OCI-LY7 (cell line): ENCODE results near the gene SPDYE1. TPM values are rescaled to one million over a fixed set of nuclear protein-coding genes. Genes with fewer than 3 reads are reported as not detected.

Experiments
- BruUV-seq: library from RNA; stranded (reverse); fragments of 400-500 nt; replicated peaks from 2 replicates; lab custom pipeline; 2021; lab: Mats Ljungman, UMichigan
- CTCF ChIA-PET: fragments of 300-600 bp; sonication (Branson Sonifier 250); formaldehyde crosslinking; loops from one replicate; lab custom pipeline; 2022; ENCODE audit warnings: antibody characterized with exemption; ENCODE audit not compliant: unreplicated experiment; lab: Charles Lee
- POLR2A ChIA-PET: fragments of 300-600 bp; sonication (Branson Sonifier 250); formaldehyde crosslinking; loops from one replicate; lab custom pipeline; 2022; ENCODE audit warnings: antibody characterized with exemption; lab: Charles Lee
- DNase-seq: peaks from one replicate; pipeline ENCODE4 v3.0.0-alpha.2; 2015; ENCODE audit warnings: low spot score
- H2AFZ ChIP-seq: fragments of 200-600 bp; sonication (generic), shearing (Covaris generic); 2 replicates; pipeline ENCODE4 v1.6.1; 2014; ENCODE audit warnings: mild to moderate bottlenecking, antibody characterized with exemption, low read length, moderate library complexity
- H3K27ac ChIP-seq: fragments of 200-600 bp; sonication (generic); 2 replicates; pipeline ENCODE4 v1.5.1; 2014; ENCODE audit warnings: mixed run types, low read depth, mild to moderate bottlenecking, moderate library complexity, low read length, inconsistent platforms; ENCODE audit not compliant: poor library complexity, severe bottlenecking
- H3K36me3 ChIP-seq: fragments of 200-600 bp; sonication (generic); 2 replicates; pipeline ENCODE4 v1.6.1; 2014; ENCODE audit warnings: mild to moderate bottlenecking, antibody characterized with exemption, low read length, moderate library complexity, mixed read lengths; ENCODE audit not compliant: insufficient read depth
- H3K4me1 ChIP-seq: fragments of 200-600 bp; sonication (generic); 2 replicates; pipeline ENCODE4 v1.5.1; 2014; ENCODE audit warnings: mild to moderate bottlenecking, low read length; ENCODE audit not compliant: insufficient read depth, poor library complexity, severe bottlenecking
- H3K4me2 ChIP-seq: fragments of 200-600 bp; sonication (generic); 2 replicates; pipeline ENCODE4 v1.6.1; 2014; ENCODE audit warnings: mild to moderate bottlenecking, low read length
- H3K4me3 ChIP-seq: fragments of 200-600 bp; sonication (generic); 2 replicates; pipeline ENCODE4 v1.5.1; 2014; ENCODE audit warnings: mild to moderate bottlenecking, low read depth, low read length; ENCODE audit not compliant: poor library complexity, severe bottlenecking
- H3K79me2 ChIP-seq: fragments of 200-600 bp; sonication (generic); 2 replicates; pipeline ENCODE4 v1.6.1; 2016; ENCODE audit warnings: low read depth, mild to moderate bottlenecking, low read length, moderate library complexity, mixed read lengths; ENCODE audit not compliant: insufficient read depth
- H3K9me2 ChIP-seq: fragments of 200-600 bp; sonication (generic); 2 replicates; pipeline ENCODE4 v1.6.1; 2016; ENCODE audit warnings: mild to moderate bottlenecking, low read length, mixed read lengths; ENCODE audit not compliant: insufficient read depth
- H3K9me3 ChIP-seq: fragments of 200-600 bp; sonication (generic); 2 replicates; pipeline ENCODE4 v1.6.1; 2014; ENCODE audit warnings: mild to moderate bottlenecking, mixed run types, low read length, mixed read lengths
- H4K20me1 ChIP-seq: fragments of 200-600 bp; sonication (generic); 2 replicates; pipeline ENCODE4 v1.6.1; 2014; ENCODE audit warnings: mild to moderate bottlenecking, antibody characterized with exemption, low read length, moderate library complexity, mixed read lengths; ENCODE audit not compliant: insufficient read depth
- CTCF ChIP-seq: fragments of 200-600 bp; sonication (generic); conservative IDR thresholded peaks from 2 replicates; pipeline ENCODE4 v1.5.1; 2014; ENCODE audit warnings: mild to moderate bottlenecking, antibody characterized with exemption, low read length, moderate library complexity, mixed read lengths
- EZH2phosphoT487 ChIP-seq: fragments of 200-600 bp; sonication (generic); IDR thresholded peaks from 2 replicates; pipeline ENCODE4 v1.6.1; 2018; ENCODE audit warnings: low read depth, borderline replicate concordance, mild to moderate bottlenecking, mixed run types, antibody characterized with exemption, low read length, moderate library complexity, mixed read lengths
- intact Hi-C: fragments of 100-400 bp; cut with micrococcal nuclease; formaldehyde crosslinking; loops from one replicate; pipeline ENCODE4 v1.10.0; 2022; ENCODE audit not compliant: unreplicated experiment
- microRNA-seq: library from miRNA; unstranded; fragments of <30 nt; microRNA quantifications from one replicate; pipeline ENCODE4 v1.2.0, GENCODE V29; 2022; ENCODE audit warnings: borderline replicate concordance
- total RNA-seq, 2 experiments: library from RNA; depleted of rRNA in 1 of 2; stranded (reverse); fragments of >200 nt in 1 of 2; shearing (Covaris generic) in 1 of 2; gene quantifications; 2 replicates each; pipeline ENCODE4 v1.2.3, GENCODE V29; 2014 to 2022

SPDYE1 gene
- total RNA-seq, 2 experiments from 2014 or later: not detected

- H3K79me2 ChIP-seq: peaks cover 6% of the 10 kb centered on the region; the same call in 1 of the 2 replicates
- CTCF ChIA-PET: no interaction called here
- H2AFZ ChIP-seq: no peak overlapping the region
- POLR2A ChIA-PET: no interaction called here
- H3K4me1 ChIP-seq: peaks cover 24% of the 10 kb centered on the region
- H3K4me3 ChIP-seq: no peak overlapping the region
- peaks cover 86% of the 10 kb centered on the region for H3K36me3 ChIP-seq
- intact Hi-C loops: no loop called here
- no peaks in the 10 kb centered on the region for H3K9me3 ChIP-seq
- peak overlapping the region; percentile 59 for H3K27ac ChIP-seq
- peak overlapping the region; percentile 33; the same call in 1 of the 2 replicates for H3K4me2 ChIP-seq
- no peak for TF ChIP-seq CTCF
- TF ChIP-seq EZH2phosphoT487: no peak
- no TSS peak for BruUV-seq
- H4K20me1 ChIP-seq: no peaks in the 10 kb centered on the region
- no peak for DNase-seq
- no peaks in the 10 kb centered on the region for H3K9me2 ChIP-seq
These were observed 61.8 kb downstream of the SPDYE1 start for GRCh38 chr7:44059219-44060090.

Small RNA genes lying within 50 kb of the gene (microRNA-seq; reads per million reads assigned to microRNA genes)
- gene MIR6837: 3.8 reads per million

Other genes starting within 250 kb of the SPDYE1 start
- gene BLVRA, start 239.2 kb upstream of the SPDYE1 start, total RNA-seq (2014; rRNA removed; shearing (Covaris generic)): not detected in 2 replicates
- 0.70 and 0.91 TPM in 2 replicates for gene BLVRA, start 239.2 kb upstream of the SPDYE1 start, total RNA-seq (2022)
- gene MRPS24, start 128.4 kb upstream of the SPDYE1 start, total RNA-seq (2014; rRNA removed; shearing (Covaris generic)): 60.6 and 65.1 TPM in 2 replicates
- 83.4 and 89.7 TPM in 2 replicates for gene MRPS24, start 128.4 kb upstream of the SPDYE1 start, total RNA-seq (2022)
- gene URGCP, start 91.3 kb upstream of the SPDYE1 start, total RNA-seq (2014; rRNA removed; shearing (Covaris generic)): 2.3 and 4.7 TPM in 2 replicates
- 6.5 and 6.8 TPM in 2 replicates for gene URGCP, start 91.3 kb upstream of the SPDYE1 start, total RNA-seq (2022)
- 2.8 and 13.9 TPM in 2 replicates for gene UBE2D4, start 71.5 kb upstream of the SPDYE1 start, total RNA-seq (2014; rRNA removed; shearing (Covaris generic))
- gene UBE2D4, start 71.5 kb upstream of the SPDYE1 start, total RNA-seq (2022): 3.8 and 5.5 TPM in 2 replicates
- 124 and 133 TPM in 2 replicates for gene DBNL, start 46.8 kb downstream of the SPDYE1 start, total RNA-seq (2014; rRNA removed; shearing (Covaris generic))
- gene DBNL, start 46.8 kb downstream of the SPDYE1 start, total RNA-seq (2022): 121 and 137 TPM in 2 replicates
- gene PGAM2, start 67.7 kb downstream of the SPDYE1 start, total RNA-seq (2014; rRNA removed; shearing (Covaris generic)): 0.69 TPM in 1 of 2 replicates, not detected in the other
- gene PGAM2, start 67.7 kb downstream of the SPDYE1 start, total RNA-seq (2022): 0.80 and 1.1 TPM in 2 replicates
- gene POLM, start 84.6 kb downstream of the SPDYE1 start, total RNA-seq (2014; rRNA removed; shearing (Covaris generic)): 83.8 and 90.0 TPM in 2 replicates
- 87.9 and 99.3 TPM in 2 replicates for gene POLM, start 84.6 kb downstream of the SPDYE1 start, total RNA-seq (2022)
- gene AEBP1, start 106.4 kb downstream of the SPDYE1 start, total RNA-seq (2014; rRNA removed; shearing (Covaris generic)): 62.9 and 64.2 TPM in 2 replicates
- gene AEBP1, start 106.4 kb downstream of the SPDYE1 start, total RNA-seq (2022): 35.0 and 42.2 TPM in 2 replicates
- gene POLD2, start 125.7 kb downstream of the SPDYE1 start, total RNA-seq (2014; rRNA removed; shearing (Covaris generic)): 205 and 230 TPM in 2 replicates
- 261 and 271 TPM in 2 replicates for gene POLD2, start 125.7 kb downstream of the SPDYE1 start, total RNA-seq (2022)
- gene MYL7, start 143.4 kb downstream of the SPDYE1 start, total RNA-seq (2014; rRNA removed; shearing (Covaris generic)): not detected in 2 replicates
- gene MYL7, start 143.4 kb downstream of the SPDYE1 start, total RNA-seq (2022): not detected in 2 replicates
- 0.16 TPM in 1 of 2 replicates, not detected in the other for gene GCK, start 191.5 kb downstream of the SPDYE1 start, total RNA-seq (2014; rRNA removed; shearing (Covaris generic))
- not detected in 2 replicates for gene GCK, start 191.5 kb downstream of the SPDYE1 start, total RNA-seq (2022)
- gene YKT6, start 203.1 kb downstream of the SPDYE1 start, total RNA-seq (2014; rRNA removed; shearing (Covaris generic)): 41.1 and 50.6 TPM in 2 replicates
- 70.5 and 74.2 TPM in 2 replicates for gene YKT6, start 203.1 kb downstream of the SPDYE1 start, total RNA-seq (2022)